Ovary (tissue), 9 donors: ENCODE data around the gene GFRA1. TPM values are rescaled to one million over a fixed set of nuclear protein-coding genes. Genes with fewer than 3 reads are reported as not detected.

Source experiments
- DNase-seq, 5 donors: peaks; one replicate each; pipeline ENCODE4 v3.0.0-alpha.2; 2019 to 2020
- H3K27ac ChIP-seq, 2 donors: fragments of 200-600 bp; one replicate each; pipeline versions ENCODE4 v1.5.1 to v1.8.0; 2019 to 2022
- H3K27me3 ChIP-seq: fragments of 200-600 bp; one replicate; pipeline ENCODE4 v1.8.0; 2022
- H3K36me3 ChIP-seq: fragments of 200-600 bp; sonication (generic); one replicate; pipeline ENCODE4 v1.5.1; 2019
- H3K4me1 ChIP-seq: one replicate; pipeline ENCODE4 v1.8.1; 2013; ENCODE audit warnings: mild to moderate bottlenecking, moderate library complexity; ENCODE audit not compliant: insufficient read depth
- H3K4me3 ChIP-seq: fragments of 200-600 bp; sonication (generic); one replicate; pipeline ENCODE4 v1.5.1; 2017
- H3K9me3 ChIP-seq, 2 donors: fragments of 200-600 bp in 1 of 2; sonication (generic) in 1 of 2; one replicate each; pipeline versions ENCODE4 v1.5.1 to v1.8.1; 2013 to 2019; ENCODE audit warnings: mild to moderate bottlenecking in 1 of 2, moderate library complexity in 1 of 2
- CTCF ChIP-seq, 3 donors: fragments of 450-650 bp in 2 of 3; fragments of 200-600 bp in 1 of 3; IDR thresholded peaks; one replicate each; pipeline versions ENCODE4 v1.5.1 to v1.8.0; 2016 to 2022; ENCODE audit warnings: antibody characterized with exemption in 3 of 3, mild to moderate bottlenecking in 1 of 3
- EP300 ChIP-seq: sonication (generic); formaldehyde crosslinking; IDR thresholded peaks from one replicate; pipeline ENCODE4 v1.6.1; 2017; ENCODE audit warnings: antibody characterized with exemption
- POLR2A ChIP-seq: fragments of 450-650 bp; IDR thresholded peaks from one replicate; pipeline ENCODE4 v1.6.1; 2017; ENCODE audit warnings: antibody characterized with exemption, mild to moderate bottlenecking, moderate library complexity
- WGBS, 3 donors: extraction: QIAGEN DNeasy Blood & Tissue Kit in 1 of 3; methylation state at CpG; one replicate each; pipeline versions ENCODE4 v1.1.5 to v1.1.7; 2013 to 2017; 5-methylcytosine and 5-hydroxymethylcytosine counted together
- intact Hi-C, 4 donors: fragments of 100-400 bp; cut with DNase I; formaldehyde crosslinking; loops; one replicate each; pipeline versions ENCODE4 v1.11.0 to v1.15.1; 2022 to 2023
- polyA plus RNA-seq, 2 donors: library from polyadenylated mRNA; stranded (reverse); fragments of 200-250 nt in 1 of 2; fragments of 350-450 nt in 1 of 2; fragmentation: Illumina TruSeq in 1 of 2; extraction: RNeasy Lipid Tissue Mini Kit (QIAGEN cat#74804) in 1 of 2; gene quantifications; one replicate each; pipeline ENCODE4 v1.2.3, GENCODE V29; 2013 to 2014
- total RNA-seq, 7 donors: library from RNA; depleted of rRNA in 2 of 7; stranded (reverse); fragments of >200 nt in 2 of 7; fragmentation: NEBNext Ultra II Directional in 3 of 7; extraction: Animal tissue kit (Norgen Biotek cat#: 25700) in 3 of 7; gene quantifications; one replicate each; pipeline versions ENCODE4 v1.1.0 to v1.2.4, GENCODE V29; 2016 to 2023
- donor health status: DM: no; HTN: no; CAD: no; lungs with moderate emphysema.
- donor health status: DM: no; HTN: no; CAD: no.
- donor health status: Bipolar disorder and iron deficiency.
- donor health status: DM: yes; HTN: yes; CAD: no.
- donor health status: DM: no; HTN: no; CAD: no.
- donor health status: DM: yes; HTN: yes; CAD: no.

The GFRA1 gene
- total and polyA plus RNA-seq, 9 donors, result 3.1 to 28.4 (median 11.8) TPM

GRCh38 chr10:116257785-116258184, 15.2 kb downstream of the GFRA1 start:
- TF ChIP-seq EP300 (no peak), POLR2A (no peak), CTCF (IDR thresholded peaks at IDR 0.05) (no peak)
- intact Hi-C loops, result no loop called here
- no peaks in the 10 kb centered on the region for H3K36me3 ChIP-seq
- 93 to 97% (median 95%) methylated on average over 5 of the region's 5 CpGs for WGBS, 3 donors
- H3K27ac ChIP-seq, result no peak overlapping the region
- H3K27me3 ChIP-seq, result no peaks in the 10 kb centered on the region
- H3K4me1 ChIP-seq, result peaks cover 14% of the 10 kb centered on the region
- H3K4me3 ChIP-seq, result no peak overlapping the region
- H3K9me3 ChIP-seq, result no peaks in the 10 kb centered on the region
- DNase-seq, result no peak

- TF ChIP-seq POLR2A, result no peak
- no peak for TF ChIP-seq CTCF (IDR thresholded peaks at IDR 0.05)
- TF ChIP-seq EP300, result no peak
These were observed 16.2 kb downstream of the GFRA1 start for GRCh38 chr10:116256752-116257259.

GRCh38 chr10:116255886-116256751, 16.9 kb downstream of the GFRA1 start:
- 25 to 39% (median 26%) methylated on average over 12 of the region's 12 CpGs for WGBS, 3 donors
- TF ChIP-seq CTCF (IDR thresholded peaks at IDR 0.05), result no peak
- no peak for TF ChIP-seq POLR2A
- no peak for TF ChIP-seq EP300
- intact Hi-C loops, result no loop called here

More at GRCh38 chr10:116256752-116257259, 16.2 kb downstream of the GFRA1 start:
- peaks cover 14% of the 10 kb centered on the region for H3K4me1 ChIP-seq
- no peak overlapping the region for H3K4me3 ChIP-seq
- H3K9me3 ChIP-seq, result no peaks in the 10 kb centered on the region
- WGBS, 3 donors, result 49 to 86% (median 76%) methylated on average over 5 of the region's 5 CpGs
- no peaks in the 10 kb centered on the region for H3K36me3 ChIP-seq
- H3K27ac ChIP-seq, result no peak overlapping the region
- no peaks in the 10 kb centered on the region for H3K27me3 ChIP-seq
- intact Hi-C loops, result no loop called here
- DNase-seq, result no peak

GRCh38 chr10:116254422-116255155, 18.4 kb downstream of the GFRA1 start:
- WGBS, 3 donors, result 48 to 51% (median 49%) methylated on average over 7 of the region's 7 CpGs
- H3K27me3 ChIP-seq, result no peaks in the 10 kb centered on the region
- H3K4me3 ChIP-seq, result no peak overlapping the region
- no peak overlapping the region for H3K27ac ChIP-seq
- DNase-seq, result no peak
- H3K36me3 ChIP-seq, result no peaks in the 10 kb centered on the region
- intact Hi-C loops, result no loop called here
- TF ChIP-seq CTCF (IDR thresholded peaks at IDR 0.05) (no peak), POLR2A (no peak), EP300 (no peak)
- no peaks in the 10 kb centered on the region for H3K9me3 ChIP-seq
- peaks cover 14% of the 10 kb centered on the region for H3K4me1 ChIP-seq

More at GRCh38 chr10:116255886-116256751, 16.9 kb downstream of the GFRA1 start:
- Histone ChIP-seq H3K27ac (no peak overlapping the region), H3K27me3 (no peaks in the 10 kb centered on the region), H3K9me3 (no peaks in the 10 kb centered on the region), H3K36me3 (no peaks in the 10 kb centered on the region), H3K4me1 (peaks cover 14% of the 10 kb centered on the region), H3K4me3 (no peak overlapping the region)
- DNase-seq, result no peak
